Measurements from ENCODE around the gene CETN1.

DNA sequence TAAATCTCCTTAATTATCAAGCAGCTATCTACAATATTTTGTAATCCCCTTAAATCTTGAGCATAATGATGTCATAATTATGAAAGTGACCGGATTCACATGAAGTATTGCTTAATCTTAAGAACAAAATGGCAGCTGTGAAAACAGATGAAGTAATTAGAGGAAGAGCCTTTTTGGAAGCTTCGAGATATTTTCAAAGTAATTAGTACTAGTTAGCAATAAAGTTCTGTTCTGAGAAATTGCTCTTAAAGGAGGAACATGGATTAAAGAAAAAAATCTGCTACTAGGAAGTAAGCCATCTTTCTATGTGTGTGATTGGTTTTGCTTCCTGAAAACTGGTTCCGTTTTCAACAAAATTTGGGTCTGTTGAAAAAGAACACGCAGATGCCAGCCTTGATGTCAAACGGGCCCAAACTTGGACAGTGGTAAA lies 34.9 kb downstream of the CETN1 start:
- TF ChIP-seq, protein P1, sequence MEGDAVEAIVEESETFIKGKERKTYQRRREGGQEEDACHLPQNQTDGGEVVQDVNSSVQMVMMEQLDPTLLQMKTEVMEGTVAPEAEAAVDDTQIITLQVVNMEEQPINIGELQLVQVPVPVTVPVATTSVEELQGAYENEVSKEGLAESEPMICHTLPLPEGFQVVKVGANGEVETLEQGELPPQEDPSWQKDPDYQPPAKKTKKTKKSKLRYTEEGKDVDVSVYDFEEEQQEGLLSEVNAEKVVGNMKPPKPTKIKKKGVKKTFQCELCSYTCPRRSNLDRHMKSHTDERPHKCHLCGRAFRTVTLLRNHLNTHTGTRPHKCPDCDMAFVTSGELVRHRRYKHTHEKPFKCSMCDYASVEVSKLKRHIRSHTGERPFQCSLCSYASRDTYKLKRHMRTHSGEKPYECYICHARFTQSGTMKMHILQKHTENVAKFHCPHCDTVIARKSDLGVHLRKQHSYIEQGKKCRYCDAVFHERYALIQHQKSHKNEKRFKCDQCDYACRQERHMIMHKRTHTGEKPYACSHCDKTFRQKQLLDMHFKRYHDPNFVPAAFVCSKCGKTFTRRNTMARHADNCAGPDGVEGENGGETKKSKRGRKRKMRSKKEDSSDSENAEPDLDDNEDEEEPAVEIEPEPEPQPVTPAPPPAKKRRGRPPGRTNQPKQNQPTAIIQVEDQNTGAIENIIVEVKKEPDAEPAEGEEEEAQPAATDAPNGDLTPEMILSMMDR (IDR thresholded peaks at IDR 0.05 in 4 of 5, conservative IDR thresholded peaks at IDR 0.05 in 1 of 5), result no peak
- TF ChIP-seq POLR2A (IDR thresholded peaks at IDR 0.05), result no peak

Data from gastrocnemius medialis (tissue), 4 donors.